Ectodermal cell (in vitro differentiated cells): ENCODE measurements around the gene RGL1.

Experiments used
- H3K27ac ChIP-seq: 2 replicates; pipeline ENCODE4 v1.7.0; 2013; ENCODE audit warnings: mild to moderate bottlenecking, low read depth, low read length; ENCODE audit not compliant: insufficient read depth, poor library complexity, severe bottlenecking
- H3K27me3 ChIP-seq: 2 replicates; pipeline ENCODE4 v1.7.0; 2013; ENCODE audit warnings: mild to moderate bottlenecking, low read length; ENCODE audit not compliant: insufficient read depth, control insufficient read depth, poor library complexity, severe bottlenecking
- H3K36me3 ChIP-seq: one replicate; pipeline ENCODE4 v1.7.0; 2013; ENCODE audit warnings: low read length; ENCODE audit not compliant: control insufficient read depth, insufficient read depth
- H3K4me1 ChIP-seq: one replicate; pipeline ENCODE4 v1.7.0; 2013; ENCODE audit warnings: low read length; ENCODE audit not compliant: control insufficient read depth, insufficient read depth
- H3K4me3 ChIP-seq: 2 replicates; pipeline ENCODE4 v1.7.0; 2013; ENCODE audit warnings: low read depth, low read length, control low read depth; ENCODE audit not compliant: insufficient read depth
- H3K9me3 ChIP-seq: 2 replicates; pipeline ENCODE4 v1.7.0; 2013; ENCODE audit warnings: mild to moderate bottlenecking, low read length, moderate library complexity; ENCODE audit not compliant: control insufficient read depth
- WGBS, 2 experiments: methylation state at CpG; one replicate each; pipeline ENCODE4 v1.1.7; 2013; ENCODE audit warnings: missing lambda C conversion rate in 2 of 2; 5-methylcytosine and 5-hydroxymethylcytosine counted together

The RGL1 gene

GRCh38 chr1:183884526-183884925, 79.6 kb downstream of the RGL1 start:
- Histone ChIP-seq H3K4me1 (peaks cover 15% of the 10 kb centered on the region), H3K36me3 (no peaks in the 10 kb centered on the region)
- 91 to 95% methylated on average over 3 of the region's 4 CpGs for WGBS, 2 experiments

GRCh38 chr1:183885142-183885735, 80.3 kb downstream of the RGL1 start:
- H3K4me1 ChIP-seq: peaks cover 11% of the 10 kb centered on the region
- no peak overlapping the region for H3K4me3 ChIP-seq
- no peaks in the 10 kb centered on the region for H3K9me3 ChIP-seq
- no peak overlapping the region for H3K27ac ChIP-seq
- no peaks in the 10 kb centered on the region for H3K36me3 ChIP-seq
- WGBS, 2 experiments: 50 to 77% methylated on average over 1 of the region's 1 CpG
- no peaks in the 10 kb centered on the region for H3K27me3 ChIP-seq

More at GRCh38 chr1:183884526-183884925, 79.6 kb downstream of the RGL1 start:
- no peak overlapping the region for H3K4me3 ChIP-seq
- no peaks in the 10 kb centered on the region for H3K9me3 ChIP-seq
- H3K27me3 ChIP-seq: no peaks in the 10 kb centered on the region
- H3K27ac ChIP-seq: no peak overlapping the region

GRCh38 chr1:183886083-183886828, 81.3 kb downstream of the RGL1 start:
- H3K9me3 ChIP-seq: no peaks in the 10 kb centered on the region
- no peak overlapping the region for H3K4me3 ChIP-seq
- no peak overlapping the region for H3K27ac ChIP-seq
- H3K4me1 ChIP-seq: peaks cover 9% of the 10 kb centered on the region
- H3K27me3 ChIP-seq: no peaks in the 10 kb centered on the region
- 100% methylated on average over 2 of the region's 3 CpGs; no CpG with 5 or more reads in 1 of the 2 experiments for WGBS, 2 experiments
- no peaks in the 10 kb centered on the region for H3K36me3 ChIP-seq

- H3K36me3 ChIP-seq: no peaks in the 10 kb centered on the region
- H3K4me1 ChIP-seq: peaks cover 3% of the 10 kb centered on the region
- no peak overlapping the region for H3K4me3 ChIP-seq
- H3K9me3 ChIP-seq: no peaks in the 10 kb centered on the region
- H3K27me3 ChIP-seq: no peaks in the 10 kb centered on the region
- H3K27ac ChIP-seq: no peak overlapping the region
Measured at GRCh38 chr1:183886853-183887252, 81.9 kb downstream of the RGL1 start.

GRCh38 chr1:183887826-183888819, 83.2 kb downstream of the RGL1 start:
- Histone ChIP-seq H3K4me3 (no peak overlapping the region), H3K4me1 (no peaks in the 10 kb centered on the region), H3K9me3 (no peaks in the 10 kb centered on the region), H3K27ac (no peak overlapping the region), H3K36me3 (no peaks in the 10 kb centered on the region), H3K27me3 (no peaks in the 10 kb centered on the region)
- 92 to 95% methylated on average over 8 to 9 of the region's 9 CpGs for WGBS, 2 experiments

GRCh38 chr1:183889095-183889494, 84.2 kb downstream of the RGL1 start:
- WGBS, 2 experiments: 98% methylated on average over 2 of the region's 2 CpGs
- H3K4me3 ChIP-seq: no peak overlapping the region
- H3K4me1 ChIP-seq: no peaks in the 10 kb centered on the region
- H3K36me3 ChIP-seq: no peaks in the 10 kb centered on the region
- no peaks in the 10 kb centered on the region for H3K27me3 ChIP-seq
- no peaks in the 10 kb centered on the region for H3K9me3 ChIP-seq
- H3K27ac ChIP-seq: no peak overlapping the region

- Histone ChIP-seq H3K27ac (no peak overlapping the region), H3K36me3 (no peaks in the 10 kb centered on the region), H3K9me3 (no peaks in the 10 kb centered on the region), H3K4me1 (no peaks in the 10 kb centered on the region), H3K27me3 (no peaks in the 10 kb centered on the region), H3K4me3 (no peak overlapping the region)
- WGBS, 2 experiments: 88 to 91% methylated on average over 3 of the region's 3 CpGs
Measured at GRCh38 chr1:183891158-183891856, 86.4 kb downstream of the RGL1 start.

GRCh38 chr1:183892351-183892793, 87.5 kb downstream of the RGL1 start:
- H3K36me3 ChIP-seq: no peaks in the 10 kb centered on the region
- no peaks in the 10 kb centered on the region for H3K4me1 ChIP-seq
- H3K9me3 ChIP-seq: no peaks in the 10 kb centered on the region
- H3K27me3 ChIP-seq: no peaks in the 10 kb centered on the region
- H3K4me3 ChIP-seq: no peak overlapping the region
- no peak overlapping the region for H3K27ac ChIP-seq

- no peaks in the 10 kb centered on the region for H3K36me3 ChIP-seq
- H3K4me3 ChIP-seq: no peak overlapping the region
- WGBS, 2 experiments: 91 to 94% methylated on average over 3 of the region's 3 CpGs
- no peaks in the 10 kb centered on the region for H3K4me1 ChIP-seq
- H3K9me3 ChIP-seq: no peaks in the 10 kb centered on the region
- H3K27ac ChIP-seq: no peak overlapping the region
- H3K27me3 ChIP-seq: no peaks in the 10 kb centered on the region
Measured at GRCh38 chr1:183893561-183894289, 88.8 kb downstream of the RGL1 start.
